NCI-H2196 (cell line): ENCODE measurements around the gene ARMC7.
A peak's percentile ranks its signal among the peaks of the same experiment; 100 is the strongest.
"Not testable (repeated sequence)": the region's sequence is repeated elsewhere in the genome, so short reads cannot be mapped to it uniquely, and the experiment has no call there.

Experiments
- DNase-seq: peaks from one replicate; lab custom pipeline; 2025; ENCODE audit not compliant: unreplicated experiment; lab: John Stamatoyannopoulos, UW

Gene ARMC7

GRCh38 chr17:75152523-75152921 lies 42.8 kb downstream of the ARMC7 start:
- DNase-seq, result no peak

- DNase-seq, result peak; percentile 34
Measured at GRCh38 chr17:75152922-75153779, 43.4 kb downstream of the ARMC7 start.

- no peak for DNase-seq
Measured at GRCh38 chr17:75153780-75154194, 44.0 kb downstream of the ARMC7 start.

DNA sequence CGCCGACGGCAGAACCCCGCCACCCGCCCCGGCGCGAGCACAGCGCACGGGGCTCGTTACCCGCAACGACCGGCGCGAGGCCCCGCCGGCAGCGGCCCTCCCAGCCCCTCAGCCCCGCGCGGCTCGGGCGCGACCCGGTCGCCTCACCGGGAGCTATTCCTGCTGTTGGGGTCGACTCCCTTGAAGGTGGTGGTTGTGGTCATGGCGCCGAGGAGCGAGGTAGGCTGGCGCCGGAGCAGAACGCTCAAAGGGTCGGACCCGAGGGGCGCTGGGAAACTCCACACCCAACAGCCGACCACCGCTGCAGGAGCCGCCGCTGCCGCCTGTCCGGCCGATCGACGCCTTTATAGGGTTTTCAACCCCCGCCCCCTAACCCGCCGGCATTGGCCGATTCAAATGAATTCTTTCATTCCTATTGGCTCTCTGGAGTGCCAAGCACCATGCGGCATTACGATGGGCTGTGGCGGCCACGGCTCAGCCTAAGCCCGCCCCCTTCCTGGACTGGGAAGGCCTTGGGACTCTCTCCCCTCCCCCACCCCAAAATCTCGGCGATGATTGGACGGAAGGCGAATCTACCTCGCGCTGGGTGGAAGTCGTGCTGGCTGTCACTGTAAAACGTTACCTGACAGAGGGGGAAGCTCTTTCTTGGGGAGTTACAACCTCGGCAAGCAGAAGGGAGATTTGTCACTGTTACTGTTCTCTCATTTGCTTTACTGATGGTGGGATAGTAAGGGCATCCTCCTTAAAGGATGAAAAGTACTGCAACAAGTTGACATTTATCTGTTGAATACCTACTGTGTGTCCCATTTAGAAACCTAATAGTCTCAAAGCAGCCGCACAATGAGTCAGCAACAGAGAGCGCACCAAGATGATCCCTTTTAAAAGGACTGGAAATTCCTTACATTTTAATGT lies 44.7 kb downstream of the ARMC7 start, which contains the start of gene JPT1:
TSS of gene JPT1 (minus strand) at position 318 of the 912 bp plus-strand sequence. CDS start at position 203, 115 bp downstream.
- peak; percentile 99 for DNase-seq

DNA sequence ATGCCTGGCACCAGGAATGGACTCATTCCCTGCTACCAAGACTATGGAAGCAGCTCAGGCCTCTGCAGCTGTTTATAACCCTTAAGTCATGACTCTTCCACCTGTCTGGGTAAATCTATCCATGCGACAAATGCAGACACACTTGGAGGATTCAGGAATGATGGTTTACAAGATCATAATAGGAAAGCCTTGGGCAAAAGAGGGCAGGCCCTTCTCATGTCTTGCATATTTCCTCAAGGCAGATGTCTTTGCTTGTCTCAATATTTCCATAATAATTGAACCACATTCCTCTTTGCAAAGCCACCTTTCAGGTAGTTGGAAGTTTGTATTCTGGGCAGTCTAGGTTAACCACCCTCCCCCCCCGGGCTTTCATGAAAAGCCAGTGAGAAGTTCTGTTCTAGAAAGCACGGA lies 45.4 kb downstream of the ARMC7 start:
- no peak for DNase-seq

- not testable (repeated sequence) for DNase-seq
Measured at GRCh38 chr17:75158480-75158879, 48.7 kb downstream of the ARMC7 start.

DNA sequence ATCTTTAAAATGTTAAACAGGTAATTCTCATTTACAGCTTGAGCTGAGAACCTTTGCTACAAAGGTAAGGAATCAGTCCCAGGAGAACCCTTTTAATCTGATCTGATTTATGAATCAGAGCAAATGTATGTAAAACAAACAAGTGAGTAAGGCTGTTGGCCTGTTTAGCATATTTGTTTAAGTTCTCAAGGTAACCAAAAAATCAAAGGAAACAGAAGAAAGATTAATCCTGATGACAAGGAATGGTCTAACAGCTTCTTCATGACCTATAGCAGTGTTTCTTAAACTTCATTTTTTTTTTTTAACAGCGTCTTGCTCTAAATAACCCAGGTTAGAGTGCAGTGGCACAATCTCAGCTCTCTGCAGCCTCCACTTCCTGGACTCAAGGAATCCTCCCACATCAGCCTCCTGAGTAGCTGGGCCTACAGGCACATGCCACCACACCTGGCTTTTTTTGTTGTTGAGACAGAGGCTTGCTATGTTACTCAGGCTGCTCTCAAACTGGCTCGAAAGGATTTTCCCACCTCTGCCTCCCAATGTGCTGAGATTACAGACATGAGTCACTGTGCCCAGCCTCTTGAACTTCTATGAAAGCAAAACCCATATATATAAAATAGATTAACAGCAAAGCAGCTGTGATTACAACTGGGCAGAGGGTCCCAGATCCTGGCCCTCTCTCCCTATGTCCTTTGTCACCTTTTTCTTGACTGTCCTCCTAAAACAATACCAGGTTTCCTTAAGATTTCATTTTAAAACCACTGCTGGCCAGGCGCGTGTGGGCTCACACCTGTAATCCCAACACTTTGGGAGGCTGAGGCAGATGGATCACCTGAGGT lies 49.6 kb downstream of the ARMC7 start:
- no peak for DNase-seq

GRCh38 chr17:75160211-75160610 lies 50.4 kb downstream of the ARMC7 start:
- no peak for DNase-seq

- DNase-seq, result no peak
Measured at GRCh38 chr17:75163074-75163473, 53.3 kb downstream of the ARMC7 start.

DNA sequence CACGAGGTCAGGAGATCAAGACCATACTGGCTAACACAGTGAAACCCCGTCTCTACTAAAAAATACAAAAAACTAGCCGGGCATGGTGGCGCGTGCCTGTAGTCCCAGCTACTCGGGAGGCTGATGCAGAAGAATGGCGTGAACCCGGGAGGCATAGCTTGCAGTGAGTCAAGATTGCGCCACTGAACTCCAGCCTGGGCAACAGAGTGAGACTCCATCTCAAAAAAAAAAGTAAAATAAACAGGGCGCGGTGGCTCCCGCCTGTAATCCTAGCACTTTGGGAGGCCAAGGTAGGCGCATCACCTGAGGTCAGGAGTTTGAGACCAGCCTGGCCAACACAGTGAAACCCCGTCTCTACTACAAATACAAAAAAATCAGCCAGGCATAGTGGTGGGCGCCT lies 54.8 kb downstream of the ARMC7 start:
- DNase-seq, result not testable (repeated sequence)

DNA sequence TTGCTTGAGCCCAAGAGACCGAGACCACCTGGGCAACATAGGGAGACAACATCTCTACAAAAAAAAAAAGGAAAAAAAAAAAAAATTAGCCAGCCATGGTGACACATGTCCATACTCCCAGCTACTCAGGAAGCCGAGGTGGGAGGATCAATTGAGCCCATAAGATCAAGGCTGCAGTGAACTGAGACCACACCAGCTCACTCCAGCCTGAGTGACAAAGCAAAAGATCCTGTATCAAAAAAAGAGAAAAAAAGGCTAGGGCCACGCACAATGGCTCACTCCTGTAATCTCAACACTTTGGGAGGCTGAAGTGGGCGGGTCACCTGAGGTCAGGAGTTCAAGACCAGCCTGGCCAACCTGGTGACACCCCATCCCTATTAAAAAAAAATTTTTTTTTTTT lies 59.2 kb downstream of the ARMC7 start:
- no peak for DNase-seq

- no peak for DNase-seq
Measured at GRCh38 chr17:75173526-75173925, 63.8 kb downstream of the ARMC7 start.

DNA sequence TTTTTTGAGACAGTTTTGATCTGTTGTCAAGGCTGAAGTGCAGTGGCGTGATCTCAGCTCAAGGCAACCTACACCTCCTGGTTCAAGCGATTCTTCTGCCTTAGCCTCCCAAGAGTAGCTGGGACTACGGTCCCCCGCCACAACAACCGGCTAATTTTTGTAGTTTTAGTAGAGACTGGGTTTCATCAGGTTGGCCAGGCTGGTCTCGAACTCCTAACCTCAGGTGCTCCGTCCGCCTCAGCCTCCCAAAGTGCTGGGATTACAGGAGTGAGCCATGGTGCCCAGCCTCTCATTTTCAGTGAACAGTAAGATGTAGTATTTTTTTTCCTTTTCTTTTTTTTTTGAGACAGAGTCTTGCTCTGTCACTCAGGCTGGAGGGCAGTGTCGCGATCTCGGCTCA lies 65.2 kb downstream of the ARMC7 start:
- DNase-seq, result no peak

DNA sequence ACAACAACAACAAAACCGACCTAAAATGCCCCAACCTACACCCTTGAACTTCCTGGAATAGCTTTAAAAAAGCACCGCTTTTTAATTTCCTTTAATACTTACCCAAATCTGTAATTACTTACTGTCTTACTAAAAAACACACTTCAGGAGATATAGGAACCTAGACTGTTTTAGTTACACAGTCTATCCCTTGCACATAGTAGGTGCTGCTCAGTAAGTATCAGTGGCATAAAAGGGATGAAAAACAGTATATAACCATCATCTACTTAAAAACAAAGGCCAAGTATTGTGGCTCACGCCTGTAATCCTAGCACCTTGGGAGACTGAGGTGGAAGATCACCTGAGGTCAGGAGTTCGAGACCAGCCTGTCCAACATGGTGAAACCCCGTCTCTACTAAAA lies 66.9 kb downstream of the ARMC7 start:
- no peak for DNase-seq

- DNase-seq, result no peak
Measured at GRCh38 chr17:75178453-75178852, 68.7 kb downstream of the ARMC7 start.
